BLaER1 (cell line): Measurements from ENCODE around the gene MANBA.

Experiments
- H3K27ac ChIP-seq: shearing (Covaris generic); formaldehyde crosslinking; 2 replicates; pipeline ENCODE4 v1.8.1; 2022
- H3K27me3 ChIP-seq: shearing (Covaris generic); formaldehyde crosslinking; 2 replicates; pipeline ENCODE4 v1.8.1; 2022
- H3K36me3 ChIP-seq: shearing (Covaris generic); formaldehyde crosslinking; 2 replicates; pipeline ENCODE4 v1.8.1; 2022
- H3K4me1 ChIP-seq: shearing (Covaris generic); formaldehyde crosslinking; 2 replicates; pipeline ENCODE4 v1.8.1; 2022
- H3K4me2 ChIP-seq: shearing (Covaris generic); formaldehyde crosslinking; 2 replicates; pipeline ENCODE4 v1.8.1; 2022
- H3K4me3 ChIP-seq: shearing (Covaris generic); formaldehyde crosslinking; 2 replicates; pipeline ENCODE4 v1.8.1; 2022
- H3K9ac ChIP-seq: shearing (Covaris generic); formaldehyde crosslinking; 2 replicates; pipeline ENCODE4 v1.8.1; 2022
- H3K9me3 ChIP-seq: shearing (Covaris generic); formaldehyde crosslinking; 2 replicates; pipeline ENCODE4 v1.8.1; 2022
- H4K20me1 ChIP-seq: shearing (Covaris generic); formaldehyde crosslinking; 2 replicates; pipeline ENCODE4 v1.8.1; 2022
- Cebpa-rat ChIP-seq: shearing (Covaris generic); IDR thresholded peaks from 2 replicates; pipeline ENCODE4 v1.8.1; 2022

MANBA gene

DNA sequence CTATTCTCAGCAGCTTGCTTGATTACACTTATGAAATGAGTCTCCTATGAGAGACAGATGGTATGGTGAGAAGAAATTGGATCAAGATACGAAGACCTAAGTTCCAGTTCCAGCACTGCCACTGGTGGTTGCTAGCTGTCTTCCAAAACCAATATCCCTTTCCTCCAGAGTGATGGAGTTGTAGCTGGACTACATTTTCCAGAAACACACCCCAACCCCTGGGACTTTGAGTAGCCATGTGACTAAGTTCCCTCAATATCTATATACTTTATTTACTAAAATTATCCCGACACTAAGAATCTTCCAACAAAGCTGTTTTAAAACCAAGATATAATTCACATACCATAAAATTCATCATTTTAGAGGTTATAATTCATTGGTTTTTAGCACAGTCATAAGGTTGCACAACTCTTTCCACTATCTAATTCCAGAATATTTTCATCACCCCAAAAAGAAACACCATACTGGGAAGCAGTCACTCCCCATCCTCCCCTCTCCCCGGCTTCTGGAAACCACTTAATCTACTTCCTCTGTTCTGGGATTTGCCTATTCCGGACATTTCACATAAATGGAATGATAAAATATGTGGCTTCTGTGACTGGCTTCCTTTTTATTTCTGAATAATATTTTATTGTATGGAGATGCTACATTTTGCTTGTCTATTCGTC is 118.0 kb downstream of the MANBA start:
- Histone ChIP-seq H3K9ac (no peak overlapping the region), H3K27me3 (no peaks in the 10 kb centered on the region), H3K4me2 (no peak overlapping the region), H3K4me1 (no peaks in the 10 kb centered on the region), H4K20me1 (no peaks in the 10 kb centered on the region), H3K9me3 (no peaks in the 10 kb centered on the region), H3K27ac (no peak overlapping the region), H3K36me3 (peaks cover 58% of the 10 kb centered on the region), H3K4me3 (no peak overlapping the region)
- TF ChIP-seq Cebpa-rat, result no peak

- Histone ChIP-seq H3K9me3 (no peaks in the 10 kb centered on the region), H3K27ac (no peak overlapping the region), H3K4me2 (no peak overlapping the region), H3K4me1 (no peaks in the 10 kb centered on the region), H3K4me3 (no peak overlapping the region), H4K20me1 (no peaks in the 10 kb centered on the region), H3K9ac (no peak overlapping the region), H3K36me3 (peaks cover 67% of the 10 kb centered on the region), H3K27me3 (no peaks in the 10 kb centered on the region)
- TF ChIP-seq Cebpa-rat, result no peak
These were observed 119.0 kb downstream of the MANBA start for GRCh38 chr4:102641793-102642192.

DNA sequence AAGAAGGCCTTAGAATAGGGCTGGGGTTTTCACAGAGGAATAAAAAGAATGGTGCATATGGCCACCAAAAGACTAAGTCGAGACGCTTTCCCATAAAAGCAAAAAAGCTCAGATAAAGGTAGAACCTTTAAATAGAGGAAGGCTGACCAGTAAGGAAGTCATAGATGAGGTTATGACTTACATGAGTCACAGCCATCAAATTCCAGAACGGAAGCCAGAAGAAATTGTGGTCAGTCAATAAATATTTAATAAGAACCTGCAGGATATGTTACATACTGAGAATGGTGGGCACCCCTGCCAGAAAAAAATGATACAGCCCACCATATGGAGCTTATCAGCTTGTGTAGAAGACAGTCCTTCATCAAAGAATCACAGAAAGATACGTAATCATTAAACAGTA is 120.1 kb downstream of the MANBA start:
- Histone ChIP-seq H3K9ac (no peak overlapping the region), H3K36me3 (peaks cover 67% of the 10 kb centered on the region), H3K9me3 (no peaks in the 10 kb centered on the region), H3K27me3 (no peaks in the 10 kb centered on the region), H3K4me3 (no peak overlapping the region), H3K4me2 (no peak overlapping the region), H4K20me1 (no peaks in the 10 kb centered on the region), H3K4me1 (no peaks in the 10 kb centered on the region), H3K27ac (no peak overlapping the region)
- no peak for TF ChIP-seq Cebpa-rat

DNA sequence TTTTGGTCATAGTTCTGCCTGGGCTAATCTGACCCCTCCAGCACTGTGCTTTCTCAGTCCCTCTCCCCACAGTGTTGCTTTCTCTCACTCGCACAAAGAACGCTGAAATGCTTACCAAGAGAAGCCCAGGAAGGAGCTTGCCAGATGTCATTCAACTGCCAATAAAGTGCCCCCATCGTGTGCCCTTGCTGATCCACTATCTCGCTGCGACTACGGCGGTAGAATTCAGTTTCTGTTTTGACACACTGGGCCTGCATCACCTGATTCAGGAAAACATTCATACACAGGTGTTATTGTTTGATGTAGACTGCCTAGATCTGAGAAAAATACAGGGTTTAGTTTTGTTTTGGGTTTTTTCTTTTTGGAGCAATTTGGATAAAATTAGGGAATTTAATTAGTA is 121.2 kb downstream of the MANBA start:
- Histone ChIP-seq H3K4me3 (no peak overlapping the region), H3K4me1 (no peaks in the 10 kb centered on the region), H3K9ac (no peak overlapping the region), H3K9me3 (no peaks in the 10 kb centered on the region), H4K20me1 (no peaks in the 10 kb centered on the region), H3K4me2 (no peak overlapping the region), H3K36me3 (peaks cover 76% of the 10 kb centered on the region), H3K27me3 (no peaks in the 10 kb centered on the region), H3K27ac (no peak overlapping the region)
- no peak for TF ChIP-seq Cebpa-rat

DNA sequence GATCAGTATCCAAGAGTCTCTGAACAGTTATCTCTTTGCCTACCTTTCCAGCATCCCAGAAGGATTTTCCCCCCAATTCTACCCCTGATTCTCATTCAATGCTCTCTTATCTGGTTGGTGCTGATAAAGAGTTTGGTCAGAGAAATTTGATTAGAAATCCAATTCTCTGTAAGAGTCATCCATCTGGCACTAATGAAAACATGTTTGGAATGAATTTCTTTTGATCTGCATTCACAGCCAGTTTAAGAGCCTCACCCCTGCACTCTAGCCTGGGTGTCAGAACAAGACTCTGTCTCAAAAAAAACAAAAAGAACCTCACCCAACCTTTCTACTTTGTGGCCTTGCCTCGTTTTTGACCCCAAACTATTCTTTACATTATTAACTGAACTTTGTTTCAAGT is 122.1 kb downstream of the MANBA start:
- no peaks in the 10 kb centered on the region for H4K20me1 ChIP-seq
- H3K4me3 ChIP-seq, result no peak overlapping the region
- no peak overlapping the region for H3K9ac ChIP-seq
- peaks cover 76% of the 10 kb centered on the region for H3K36me3 ChIP-seq
- H3K27ac ChIP-seq, result no peak overlapping the region
- no peak for TF ChIP-seq Cebpa-rat
- no peaks in the 10 kb centered on the region for H3K4me1 ChIP-seq
- no peak overlapping the region for H3K4me2 ChIP-seq
- H3K9me3 ChIP-seq, result no peaks in the 10 kb centered on the region
- no peaks in the 10 kb centered on the region for H3K27me3 ChIP-seq

GRCh38 chr4:102637391-102637790 is 123.4 kb downstream of the MANBA start:
- no peak overlapping the region for H3K4me3 ChIP-seq
- H3K4me2 ChIP-seq, result no peak overlapping the region
- peaks cover 83% of the 10 kb centered on the region for H3K36me3 ChIP-seq
- no peak overlapping the region for H3K27ac ChIP-seq
- no peaks in the 10 kb centered on the region for H3K27me3 ChIP-seq
- no peaks in the 10 kb centered on the region for H3K9me3 ChIP-seq
- no peak overlapping the region for H3K9ac ChIP-seq
- no peak for TF ChIP-seq Cebpa-rat
- no peaks in the 10 kb centered on the region for H3K4me1 ChIP-seq
- H4K20me1 ChIP-seq, result no peaks in the 10 kb centered on the region

GRCh38 chr4:102633100-102633499 is 127.7 kb downstream of the MANBA start:
- Histone ChIP-seq H3K36me3 (peaks cover 68% of the 10 kb centered on the region), H3K9ac (no peak overlapping the region), H4K20me1 (no peaks in the 10 kb centered on the region), H3K27ac (no peak overlapping the region), H3K27me3 (no peaks in the 10 kb centered on the region), H3K4me3 (no peak overlapping the region), H3K4me1 (no peaks in the 10 kb centered on the region), H3K4me2 (no peak overlapping the region), H3K9me3 (no peaks in the 10 kb centered on the region)
- TF ChIP-seq Cebpa-rat, result no peak

DNA sequence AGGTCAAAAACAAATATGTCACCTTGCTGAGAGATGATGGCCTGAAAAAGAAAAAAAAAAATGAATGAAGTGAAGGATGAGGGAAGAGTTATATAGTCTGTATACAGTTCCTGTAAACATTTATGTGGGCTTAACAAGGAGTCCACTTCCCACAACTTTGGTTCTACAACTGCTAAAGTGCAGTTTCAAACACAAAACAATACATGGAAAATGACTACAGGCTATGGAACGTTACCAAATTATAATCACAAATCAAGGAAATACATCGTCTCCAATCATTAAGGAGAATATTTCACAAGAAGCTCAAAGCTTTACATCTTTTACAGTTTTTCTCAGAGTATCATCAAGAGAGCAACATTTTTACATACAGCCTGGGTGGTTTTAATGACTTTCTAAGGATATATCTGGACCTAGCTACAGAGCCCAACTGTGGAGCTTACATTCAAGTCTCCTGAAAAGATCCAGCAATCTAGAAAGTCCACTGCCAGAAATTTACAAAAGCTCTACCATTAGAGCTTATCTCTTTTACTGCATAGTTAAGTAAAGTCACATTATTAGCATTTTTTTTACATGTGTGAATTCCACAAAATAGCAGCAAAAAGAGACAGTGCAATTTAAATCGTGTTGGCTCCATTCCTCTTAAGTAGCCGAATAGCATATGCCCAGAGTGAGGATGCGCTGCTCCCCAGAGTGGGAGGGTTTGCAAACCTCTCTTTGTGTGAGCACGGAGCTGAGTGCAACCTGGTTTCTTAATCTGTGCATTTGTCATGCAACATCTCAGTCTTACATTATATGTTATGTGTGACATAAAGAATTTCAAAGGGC is 128.3 kb downstream of the MANBA start:
- H3K4me3 ChIP-seq, result no peak overlapping the region
- no peak overlapping the region for H3K4me2 ChIP-seq
- H3K4me1 ChIP-seq, result no peaks in the 10 kb centered on the region
- no peaks in the 10 kb centered on the region for H4K20me1 ChIP-seq
- H3K9me3 ChIP-seq, result no peaks in the 10 kb centered on the region
- no peak for TF ChIP-seq Cebpa-rat
- no peaks in the 10 kb centered on the region for H3K27me3 ChIP-seq
- peaks cover 62% of the 10 kb centered on the region for H3K36me3 ChIP-seq
- no peak overlapping the region for H3K27ac ChIP-seq
- H3K9ac ChIP-seq, result no peak overlapping the region

GRCh38 chr4:102631616-102632015 is 129.2 kb downstream of the MANBA start:
- no peaks in the 10 kb centered on the region for H3K9me3 ChIP-seq
- TF ChIP-seq Cebpa-rat, result no peak
- H3K27ac ChIP-seq, result no peak overlapping the region
- peaks cover 53% of the 10 kb centered on the region for H3K36me3 ChIP-seq
- H3K4me3 ChIP-seq, result no peak overlapping the region
- no peak overlapping the region for H3K4me2 ChIP-seq
- no peak overlapping the region for H3K9ac ChIP-seq
- no peaks in the 10 kb centered on the region for H3K27me3 ChIP-seq
- no peaks in the 10 kb centered on the region for H4K20me1 ChIP-seq
- no peaks in the 10 kb centered on the region for H3K4me1 ChIP-seq

DNA sequence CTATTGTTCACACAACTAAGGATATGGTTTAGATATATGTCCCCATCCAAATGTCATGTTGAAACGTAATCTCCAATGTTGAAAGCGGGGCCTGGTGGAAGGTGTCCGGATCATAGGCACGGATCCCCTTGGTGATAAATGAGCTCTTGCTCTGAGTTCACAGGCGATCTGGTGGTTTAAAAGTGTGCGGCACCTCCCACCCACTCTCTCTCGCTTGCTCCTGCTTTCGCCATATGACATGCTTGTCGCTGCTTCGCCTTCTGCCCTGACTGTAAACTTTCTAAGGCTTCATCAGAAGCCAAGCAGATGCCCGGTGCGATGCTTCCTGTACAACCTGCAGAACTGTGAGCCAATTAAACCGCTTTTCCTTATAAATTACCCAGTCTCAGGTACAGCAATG is 131.1 kb downstream of the MANBA start:
- no peak overlapping the region for H3K9ac ChIP-seq
- no peak for TF ChIP-seq Cebpa-rat
- no peaks in the 10 kb centered on the region for H4K20me1 ChIP-seq
- no peaks in the 10 kb centered on the region for H3K27me3 ChIP-seq
- peaks cover 34% of the 10 kb centered on the region for H3K36me3 ChIP-seq
- no peak overlapping the region for H3K4me3 ChIP-seq
- no peak overlapping the region for H3K27ac ChIP-seq
- no peaks in the 10 kb centered on the region for H3K9me3 ChIP-seq
- H3K4me1 ChIP-seq, result peaks cover 9% of the 10 kb centered on the region
- no peak overlapping the region for H3K4me2 ChIP-seq
